Superior temporal gyrus (tissue), 1 donor: ENCODE results near the gene BLNK.

Source experiments
- DNase-seq: peaks from one replicate; pipeline ENCODE4 v3.0.0-alpha.2; 2016; ENCODE audit errors: extremely low spot score

Gene BLNK

DNA sequence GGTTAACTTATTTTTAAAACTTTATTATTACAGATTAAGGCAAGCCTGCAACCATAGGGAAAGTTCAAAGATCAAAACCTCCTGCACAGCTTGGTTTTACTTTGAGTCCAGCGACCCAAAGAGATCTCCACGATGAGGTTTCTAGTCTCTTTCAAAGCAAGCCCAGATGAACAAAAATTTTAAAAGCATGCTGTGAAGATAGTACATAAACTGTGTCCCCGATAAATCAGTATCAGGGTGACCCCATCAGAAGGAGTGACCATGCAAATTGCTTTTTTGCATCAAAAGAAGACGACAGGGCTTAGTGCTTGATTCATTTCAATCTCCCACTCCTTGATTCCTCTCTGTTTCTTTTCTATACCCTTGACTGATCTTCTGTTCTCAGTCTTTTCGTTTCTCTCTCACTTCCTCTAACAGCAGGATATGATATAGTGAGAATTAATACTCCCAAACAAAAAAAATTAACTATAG is 16.8 kb upstream of the BLNK start:
- DNase-seq, result no peak

DNA sequence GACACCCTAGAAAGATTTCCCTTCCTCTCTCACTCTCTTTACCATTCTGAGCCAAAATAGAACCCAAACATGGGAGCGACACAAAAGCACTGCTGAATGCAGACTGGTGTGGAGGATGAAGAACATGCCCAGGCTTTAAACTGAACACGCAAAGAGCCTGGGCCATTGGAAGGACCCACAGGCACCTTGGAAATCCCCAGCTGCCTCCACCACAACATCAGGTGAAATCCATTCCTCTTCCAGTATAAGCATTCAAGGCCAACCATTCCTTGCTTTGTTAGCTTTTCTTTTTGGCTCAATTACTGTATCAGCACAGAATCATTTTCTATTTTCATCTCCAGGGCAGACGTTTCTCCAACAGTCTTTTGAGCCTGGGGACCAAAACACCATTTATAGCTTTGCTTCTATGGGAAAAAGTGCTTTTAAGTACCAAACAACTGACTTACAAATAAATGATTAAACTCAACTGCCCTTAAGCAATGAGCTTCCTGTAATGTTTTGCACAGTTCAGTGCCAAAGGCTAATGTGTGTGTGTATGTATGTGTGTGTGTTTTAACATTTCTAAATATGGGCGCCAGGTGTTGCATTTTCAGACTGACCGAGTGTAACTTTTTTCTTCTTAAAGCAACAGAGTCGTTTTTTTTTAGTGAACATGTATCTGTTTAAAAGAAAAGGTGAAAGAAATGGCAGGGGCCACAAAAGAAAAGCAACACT is 16.2 kb upstream of the BLNK start:
- DNase-seq, result no peak

DNA sequence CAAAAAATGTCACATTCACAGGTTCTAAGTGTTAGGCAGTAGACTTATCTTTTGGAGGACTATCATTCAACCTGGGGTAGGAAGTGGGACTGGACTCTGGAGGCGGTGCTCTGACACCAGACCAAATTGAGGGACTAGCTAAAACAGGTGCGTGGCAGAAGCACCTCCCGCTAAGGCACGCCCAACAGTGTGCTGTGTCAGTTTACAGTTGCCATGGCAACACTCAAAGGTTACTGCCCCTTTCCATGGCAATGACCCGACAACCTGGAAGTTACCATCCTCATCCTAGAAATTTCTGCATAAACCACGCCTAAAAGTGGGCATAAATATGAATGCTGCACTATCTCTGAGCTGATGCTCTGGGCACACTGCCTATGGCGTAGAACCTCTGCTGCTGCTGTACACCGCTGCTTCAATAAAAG is 14.0 kb upstream of the BLNK start:
- no peak for DNase-seq

GRCh38 chr10:96283756-96284155 is 12.4 kb upstream of the BLNK start:
- no peak for DNase-seq

DNA sequence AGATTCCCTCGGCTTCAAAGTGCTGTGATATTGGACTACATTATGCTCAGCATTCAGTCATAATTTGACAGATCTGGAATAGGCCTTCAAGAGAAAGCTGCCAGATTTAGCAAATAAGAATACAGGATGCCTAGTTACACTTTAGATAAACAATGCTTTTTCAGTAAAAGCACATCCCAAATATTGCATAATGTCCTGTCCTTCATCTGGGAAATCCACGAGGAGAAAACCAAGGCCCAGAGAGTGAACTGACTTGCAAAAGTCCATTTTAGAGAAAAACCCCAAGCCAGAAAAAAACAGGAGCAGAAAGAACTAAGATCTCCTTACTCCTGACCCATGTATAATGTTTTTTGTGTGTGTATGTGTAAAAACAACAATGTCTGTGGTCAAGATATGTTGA is 12.0 kb upstream of the BLNK start:
- no peak for DNase-seq

DNA sequence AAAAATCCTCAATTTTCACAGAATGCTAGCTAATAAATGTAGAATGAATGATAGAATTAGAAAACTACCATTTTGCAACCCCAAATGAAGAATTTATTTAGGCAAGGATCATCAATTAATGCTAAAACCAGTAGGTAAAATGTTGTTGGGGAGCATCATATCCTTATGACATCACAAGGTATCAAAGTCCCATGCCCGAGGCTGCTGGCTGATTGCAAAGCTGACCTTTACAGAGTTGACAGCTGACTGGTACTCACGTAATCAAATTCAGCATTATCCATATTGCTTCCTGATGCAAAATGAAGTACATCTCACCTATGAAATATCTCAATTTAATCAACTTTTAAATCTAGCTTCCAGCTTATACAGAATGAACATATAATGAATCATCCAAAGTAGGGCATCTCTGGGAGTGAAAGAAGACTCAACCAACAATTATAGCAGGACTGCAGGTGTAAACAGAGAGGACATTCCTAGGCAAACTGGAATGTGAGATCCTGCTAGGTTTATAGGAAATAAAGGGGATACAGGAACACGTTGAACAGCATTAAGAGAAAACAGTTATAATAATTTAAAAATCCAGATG is 10.2 kb upstream of the BLNK start:
- no peak for DNase-seq

- no peak for DNase-seq
Measured at GRCh38 chr10:96280859-96281258, 9.5 kb upstream of the BLNK start.

DNA sequence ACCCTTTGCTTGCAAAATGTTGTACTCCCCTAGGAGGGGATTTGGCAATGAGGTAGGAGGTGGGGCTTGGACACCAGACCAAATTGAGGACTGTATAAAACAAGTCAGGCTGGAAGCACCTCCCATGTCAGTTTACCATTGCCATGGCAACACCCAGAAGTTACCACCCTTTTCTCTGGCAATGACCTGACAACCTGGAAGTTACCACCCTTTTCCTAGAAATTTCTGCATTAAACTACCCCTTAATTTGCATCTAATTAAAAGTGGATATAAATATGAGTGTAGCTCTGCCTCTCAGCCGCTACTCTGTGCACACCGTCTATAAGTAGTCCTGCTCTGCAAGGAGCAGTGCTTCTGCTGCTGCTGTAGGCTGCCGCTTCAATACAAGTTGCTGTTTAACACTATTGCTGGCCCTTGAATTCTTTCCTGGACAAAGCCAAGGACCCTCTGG is 7.8 kb upstream of the BLNK start:
- DNase-seq, result no peak

- no peak for DNase-seq
Measured at GRCh38 chr10:96276831-96277230, 5.5 kb upstream of the BLNK start.

GRCh38 chr10:96276426-96276825 is 5.1 kb upstream of the BLNK start:
- no peak for DNase-seq

DNA sequence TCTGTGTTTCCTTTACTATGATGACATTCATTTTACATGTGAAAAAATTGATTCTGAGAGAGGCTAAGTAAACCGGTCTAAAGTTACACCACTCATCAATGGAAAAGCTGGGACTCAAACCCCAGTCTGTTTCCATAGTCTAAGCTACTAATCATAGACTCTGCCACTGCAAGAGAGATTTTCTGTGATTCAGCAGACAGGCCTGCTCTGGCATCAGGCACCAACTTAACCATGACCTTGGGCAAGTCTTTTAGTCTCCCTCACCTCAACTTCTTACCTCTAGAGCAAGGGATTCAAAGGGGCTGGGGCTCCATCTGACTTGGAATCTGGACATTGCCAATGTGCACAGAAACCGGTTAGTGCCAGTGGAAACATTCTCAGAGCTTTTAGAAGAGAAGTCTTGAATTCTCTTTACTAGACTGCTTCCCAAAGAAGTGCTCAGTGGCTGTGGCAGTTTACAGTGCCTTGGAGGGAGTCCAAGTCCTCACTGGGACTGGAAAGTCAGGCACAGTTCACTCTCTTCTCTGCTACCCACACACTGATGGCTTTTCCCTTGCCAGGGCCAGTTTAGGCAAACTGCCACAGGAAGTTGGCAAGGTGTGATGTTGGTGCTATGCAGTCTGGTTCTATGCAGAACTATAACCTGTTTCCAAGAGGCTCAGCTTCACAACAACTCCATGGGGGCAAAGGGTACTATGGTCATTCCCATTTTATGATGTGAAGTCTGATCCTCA is 4.5 kb upstream of the BLNK start:
- peak; percentile 25 for DNase-seq

DNA sequence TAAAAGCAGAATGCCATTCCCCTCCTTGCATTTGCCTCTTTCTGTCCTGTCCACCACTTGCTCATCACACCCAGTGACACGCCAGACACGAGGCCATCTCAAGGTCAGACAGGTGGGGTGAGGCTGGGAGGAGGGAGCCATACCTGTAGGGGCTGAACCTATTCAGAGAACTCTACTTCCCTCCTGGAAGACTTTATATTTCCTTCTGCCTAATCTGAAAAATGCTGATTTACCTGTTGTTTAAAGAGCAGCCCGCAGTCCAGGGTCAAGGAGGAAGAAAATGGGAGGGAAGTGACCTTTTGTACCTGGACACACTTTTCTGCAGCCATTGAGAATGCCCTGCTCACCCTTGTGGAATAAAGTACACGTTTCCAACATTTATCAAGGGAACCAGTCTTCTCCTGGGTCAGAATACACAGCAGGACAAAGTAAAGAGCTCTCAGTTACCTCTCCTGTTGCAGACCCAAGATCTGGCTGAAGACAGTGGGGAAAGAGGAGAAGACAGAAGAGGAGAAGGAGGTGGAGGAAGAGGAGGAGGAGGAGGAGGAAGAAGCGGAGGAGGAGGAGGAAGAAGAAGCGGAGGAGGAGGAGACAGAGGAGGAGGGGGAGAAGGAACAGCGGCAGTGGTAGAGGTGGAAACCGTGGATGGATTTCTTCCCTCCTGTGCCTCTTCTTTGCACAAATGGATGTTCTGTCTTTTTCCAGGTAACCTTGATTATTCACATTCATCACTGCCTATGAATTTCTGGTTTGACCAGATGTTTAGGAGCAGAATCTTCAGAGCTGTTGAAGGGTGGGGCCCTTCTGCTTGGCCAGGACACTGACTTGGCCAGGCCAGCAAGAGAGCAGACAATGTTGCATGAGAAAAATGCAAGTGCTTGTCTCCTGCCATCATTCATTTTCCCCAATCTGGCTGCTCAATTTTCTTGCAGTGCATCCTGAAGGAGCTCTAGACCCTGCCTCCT is 1.2 kb upstream of the BLNK start:
- DNase-seq, result no peak

DNA sequence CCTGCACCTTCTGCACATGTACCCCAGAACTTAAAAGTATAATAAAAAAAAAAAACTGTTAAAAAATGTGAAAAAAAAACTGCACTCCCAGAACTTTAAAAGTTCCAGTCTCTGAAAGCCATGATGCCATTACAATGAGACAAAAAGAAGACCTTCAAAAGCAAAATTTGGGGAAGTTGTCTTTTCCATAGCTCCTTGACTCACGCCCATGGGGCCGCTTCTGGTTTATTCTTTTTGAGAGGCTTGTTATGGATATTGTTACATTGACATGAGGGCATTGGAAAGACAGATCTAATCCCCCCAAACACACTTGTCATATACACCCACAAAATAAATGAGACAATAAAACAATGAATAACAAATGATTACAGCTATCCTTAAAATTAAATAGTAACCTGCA is 798 bp downstream of the BLNK start:
- no peak for DNase-seq

- no peak for DNase-seq
Measured at GRCh38 chr10:96269438-96270300, 1.7 kb downstream of the BLNK start.

GRCh38 chr10:96268341-96268909 is 2.9 kb downstream of the BLNK start:
- no peak for DNase-seq

GRCh38 chr10:96267234-96267705 is 4.1 kb downstream of the BLNK start:
- DNase-seq, result no peak

GRCh38 chr10:96266118-96266770 is 5.1 kb downstream of the BLNK start:
- no peak for DNase-seq

- no peak for DNase-seq
Measured at GRCh38 chr10:96264938-96265337, 6.4 kb downstream of the BLNK start.

DNA sequence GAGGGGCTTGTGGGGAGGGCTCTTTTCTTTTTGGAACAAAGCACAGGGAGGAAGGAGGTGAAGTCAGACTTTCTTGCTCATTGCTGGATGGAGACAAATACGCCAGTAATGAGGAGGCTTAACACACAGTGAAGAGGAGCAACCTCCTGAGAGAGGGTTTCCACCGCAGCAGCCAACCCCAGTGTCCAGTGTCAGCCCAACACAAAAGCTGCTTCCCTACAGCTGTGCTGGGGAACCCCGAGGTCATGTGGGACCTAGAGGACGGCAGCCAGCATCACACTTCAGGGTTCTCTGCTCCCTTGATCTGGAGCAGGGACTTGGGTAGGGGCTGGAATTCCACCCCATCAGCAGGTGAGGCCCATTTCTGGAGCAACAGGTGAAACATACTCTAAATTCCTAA is 7.7 kb downstream of the BLNK start:
- no peak for DNase-seq

- DNase-seq, result no peak
Measured at GRCh38 chr10:96263176-96263575, 8.2 kb downstream of the BLNK start.
